OCI-LY7 (cell line): ENCODE data around the gene PRKCA. TPM values are rescaled to one million over a fixed set of nuclear protein-coding genes. Genes with fewer than 3 reads are reported as not detected.

Source experiments
- BruUV-seq: library from RNA; stranded (reverse); fragments of 400-500 nt; replicated peaks from 2 replicates; lab custom pipeline; 2021; lab: Mats Ljungman, UMichigan
- CTCF ChIA-PET: fragments of 300-600 bp; sonication (Branson Sonifier 250); formaldehyde crosslinking; loops from one replicate; lab custom pipeline; 2022; ENCODE audit warnings: antibody characterized with exemption; ENCODE audit not compliant: unreplicated experiment; lab: Charles Lee
- POLR2A ChIA-PET: fragments of 300-600 bp; sonication (Branson Sonifier 250); formaldehyde crosslinking; loops from one replicate; lab custom pipeline; 2022; ENCODE audit warnings: antibody characterized with exemption; lab: Charles Lee
- DNase-seq: peaks from one replicate; pipeline ENCODE4 v3.0.0-alpha.2; 2015; ENCODE audit warnings: low spot score
- H2AFZ ChIP-seq: fragments of 200-600 bp; sonication (generic), shearing (Covaris generic); 2 replicates; pipeline ENCODE4 v1.6.1; 2014; ENCODE audit warnings: mild to moderate bottlenecking, antibody characterized with exemption, low read length, moderate library complexity
- H3K27ac ChIP-seq: fragments of 200-600 bp; sonication (generic); 2 replicates; pipeline ENCODE4 v1.5.1; 2014; ENCODE audit warnings: mixed run types, low read depth, mild to moderate bottlenecking, moderate library complexity, low read length, inconsistent platforms; ENCODE audit not compliant: poor library complexity, severe bottlenecking
- H3K36me3 ChIP-seq: fragments of 200-600 bp; sonication (generic); 2 replicates; pipeline ENCODE4 v1.6.1; 2014; ENCODE audit warnings: mild to moderate bottlenecking, antibody characterized with exemption, low read length, moderate library complexity, mixed read lengths; ENCODE audit not compliant: insufficient read depth
- H3K4me1 ChIP-seq: fragments of 200-600 bp; sonication (generic); 2 replicates; pipeline ENCODE4 v1.5.1; 2014; ENCODE audit warnings: mild to moderate bottlenecking, low read length; ENCODE audit not compliant: insufficient read depth, poor library complexity, severe bottlenecking
- H3K4me2 ChIP-seq: fragments of 200-600 bp; sonication (generic); 2 replicates; pipeline ENCODE4 v1.6.1; 2014; ENCODE audit warnings: mild to moderate bottlenecking, low read length
- H3K4me3 ChIP-seq: fragments of 200-600 bp; sonication (generic); 2 replicates; pipeline ENCODE4 v1.5.1; 2014; ENCODE audit warnings: mild to moderate bottlenecking, low read depth, low read length; ENCODE audit not compliant: poor library complexity, severe bottlenecking
- H3K79me2 ChIP-seq: fragments of 200-600 bp; sonication (generic); 2 replicates; pipeline ENCODE4 v1.6.1; 2016; ENCODE audit warnings: low read depth, mild to moderate bottlenecking, low read length, moderate library complexity, mixed read lengths; ENCODE audit not compliant: insufficient read depth
- H3K9me2 ChIP-seq: fragments of 200-600 bp; sonication (generic); 2 replicates; pipeline ENCODE4 v1.6.1; 2016; ENCODE audit warnings: mild to moderate bottlenecking, low read length, mixed read lengths; ENCODE audit not compliant: insufficient read depth
- H3K9me3 ChIP-seq: fragments of 200-600 bp; sonication (generic); 2 replicates; pipeline ENCODE4 v1.6.1; 2014; ENCODE audit warnings: mild to moderate bottlenecking, mixed run types, low read length, mixed read lengths
- H4K20me1 ChIP-seq: fragments of 200-600 bp; sonication (generic); 2 replicates; pipeline ENCODE4 v1.6.1; 2014; ENCODE audit warnings: mild to moderate bottlenecking, antibody characterized with exemption, low read length, moderate library complexity, mixed read lengths; ENCODE audit not compliant: insufficient read depth
- EZH2phosphoT487 ChIP-seq: fragments of 200-600 bp; sonication (generic); IDR thresholded peaks from 2 replicates; pipeline ENCODE4 v1.6.1; 2018; ENCODE audit warnings: low read depth, borderline replicate concordance, mild to moderate bottlenecking, mixed run types, antibody characterized with exemption, low read length, moderate library complexity, mixed read lengths
- intact Hi-C: fragments of 100-400 bp; cut with micrococcal nuclease; formaldehyde crosslinking; loops from one replicate; pipeline ENCODE4 v1.10.0; 2022; ENCODE audit not compliant: unreplicated experiment
- total RNA-seq, 2 experiments: library from RNA; depleted of rRNA in 1 of 2; stranded (reverse); fragments of >200 nt in 1 of 2; shearing (Covaris generic) in 1 of 2; gene quantifications; 2 replicates each; pipeline ENCODE4 v1.2.3, GENCODE V29; 2014 to 2022
- TF ChIP-seq, protein P1 (sequence below): fragments of 200-600 bp; sonication (generic); conservative IDR thresholded peaks from 2 replicates; pipeline ENCODE4 v1.5.1; 2014; ENCODE audit warnings: mild to moderate bottlenecking, antibody characterized with exemption, low read length, moderate library complexity, mixed read lengths

Gene PRKCA
- total RNA-seq, 2 experiments from 2014 or later: 6.6 to 32.1 TPM

DNA sequence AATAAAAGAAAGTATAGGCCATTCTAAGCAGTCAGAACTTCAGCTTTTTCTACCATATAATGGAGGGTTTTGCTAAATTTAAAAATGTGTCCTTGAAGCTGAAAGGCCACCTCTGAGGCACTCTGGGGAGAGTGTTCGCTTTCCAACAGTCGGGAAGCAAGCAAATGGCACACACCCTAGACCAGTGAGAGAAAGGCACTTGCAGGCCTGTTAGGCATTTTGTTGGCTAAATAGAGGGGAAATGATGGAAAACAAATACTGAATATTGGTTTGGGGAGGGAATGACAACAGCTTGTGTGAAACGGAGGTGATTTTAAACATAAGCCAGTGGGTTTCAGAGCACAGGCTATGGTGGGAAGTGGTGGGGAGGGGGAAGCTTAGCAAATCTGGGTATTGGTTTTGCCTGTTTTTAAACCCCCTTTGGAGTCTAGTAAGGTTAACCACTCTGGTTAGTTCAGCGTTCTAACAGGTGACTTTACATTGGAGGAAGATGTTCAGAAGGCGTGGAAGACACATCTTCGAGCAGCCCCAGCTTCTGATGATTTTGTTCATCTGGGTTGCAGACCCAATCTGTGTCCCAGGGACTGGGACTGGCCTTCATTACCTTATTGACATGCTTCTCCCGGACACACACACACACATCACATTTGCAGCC, 90.5 kb downstream of the PRKCA start:
- H3K9me2 ChIP-seq: no peaks in the 10 kb centered on the region
- ChIA-PET CTCF (interaction anchor here (1.2 kb wide), 1 partner anchor 11 kb away, joined by 3 read pairs; no protein-coding TSS in a partner anchor), POLR2A (interaction anchor here (0.9 to 1.1 kb wide), 2 partner anchors 21 to 23 kb away, joined by 3 to 6 read pairs; no protein-coding TSS in a partner anchor)
- H3K4me1 ChIP-seq: no peaks in the 10 kb centered on the region
- no peak overlapping the region for H3K4me2 ChIP-seq
- no peak overlapping the region for H3K4me3 ChIP-seq
- H3K27ac ChIP-seq: no peak overlapping the region
- no peaks in the 10 kb centered on the region for H3K9me3 ChIP-seq
- TF ChIP-seq EZH2phosphoT487: no peak
- TF ChIP-seq, protein P1, sequence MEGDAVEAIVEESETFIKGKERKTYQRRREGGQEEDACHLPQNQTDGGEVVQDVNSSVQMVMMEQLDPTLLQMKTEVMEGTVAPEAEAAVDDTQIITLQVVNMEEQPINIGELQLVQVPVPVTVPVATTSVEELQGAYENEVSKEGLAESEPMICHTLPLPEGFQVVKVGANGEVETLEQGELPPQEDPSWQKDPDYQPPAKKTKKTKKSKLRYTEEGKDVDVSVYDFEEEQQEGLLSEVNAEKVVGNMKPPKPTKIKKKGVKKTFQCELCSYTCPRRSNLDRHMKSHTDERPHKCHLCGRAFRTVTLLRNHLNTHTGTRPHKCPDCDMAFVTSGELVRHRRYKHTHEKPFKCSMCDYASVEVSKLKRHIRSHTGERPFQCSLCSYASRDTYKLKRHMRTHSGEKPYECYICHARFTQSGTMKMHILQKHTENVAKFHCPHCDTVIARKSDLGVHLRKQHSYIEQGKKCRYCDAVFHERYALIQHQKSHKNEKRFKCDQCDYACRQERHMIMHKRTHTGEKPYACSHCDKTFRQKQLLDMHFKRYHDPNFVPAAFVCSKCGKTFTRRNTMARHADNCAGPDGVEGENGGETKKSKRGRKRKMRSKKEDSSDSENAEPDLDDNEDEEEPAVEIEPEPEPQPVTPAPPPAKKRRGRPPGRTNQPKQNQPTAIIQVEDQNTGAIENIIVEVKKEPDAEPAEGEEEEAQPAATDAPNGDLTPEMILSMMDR: no peak
- no peak for DNase-seq
- BruUV-seq: no TSS peak
- H2AFZ ChIP-seq: no peak overlapping the region
- intact Hi-C loops: no loop called here
- H3K36me3 ChIP-seq: no peaks in the 10 kb centered on the region
- H4K20me1 ChIP-seq: no peaks in the 10 kb centered on the region
- no peaks in the 10 kb centered on the region for H3K79me2 ChIP-seq

DNA sequence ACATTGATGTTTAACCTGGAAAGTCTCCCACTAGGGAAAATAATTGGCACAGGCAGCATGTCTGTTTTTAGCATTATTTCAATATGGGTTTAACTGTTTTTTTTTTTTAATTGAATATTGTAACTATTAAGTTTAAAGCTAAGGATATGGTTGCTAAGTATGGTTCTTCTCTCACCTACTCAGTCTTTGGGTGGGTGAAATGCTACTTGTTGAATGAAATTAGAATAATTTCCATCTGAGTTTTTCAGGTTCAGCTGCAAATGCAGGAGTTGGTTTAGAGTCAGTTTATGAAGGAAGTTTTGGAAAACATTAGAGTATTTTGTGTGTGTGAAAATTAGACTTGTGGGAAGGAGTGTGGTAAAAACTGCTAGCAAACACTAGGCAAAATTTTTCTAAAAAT, 93.5 kb downstream of the PRKCA start:
- Histone ChIP-seq H3K4me1 (no peaks in the 10 kb centered on the region), H4K20me1 (no peaks in the 10 kb centered on the region), H3K9me3 (no peaks in the 10 kb centered on the region), H3K79me2 (no peaks in the 10 kb centered on the region), H3K36me3 (no peaks in the 10 kb centered on the region), H2AFZ (no peak overlapping the region), H3K4me3 (no peak overlapping the region), H3K27ac (no peak overlapping the region), H3K9me2 (no peaks in the 10 kb centered on the region), H3K4me2 (no peak overlapping the region)
- ChIA-PET CTCF (no interaction called here), POLR2A (no interaction called here)
- no TSS peak for BruUV-seq
- intact Hi-C loops: no loop called here
- no peak for DNase-seq
- TF ChIP-seq, protein P1: no peak
- TF ChIP-seq EZH2phosphoT487: no peak

DNA sequence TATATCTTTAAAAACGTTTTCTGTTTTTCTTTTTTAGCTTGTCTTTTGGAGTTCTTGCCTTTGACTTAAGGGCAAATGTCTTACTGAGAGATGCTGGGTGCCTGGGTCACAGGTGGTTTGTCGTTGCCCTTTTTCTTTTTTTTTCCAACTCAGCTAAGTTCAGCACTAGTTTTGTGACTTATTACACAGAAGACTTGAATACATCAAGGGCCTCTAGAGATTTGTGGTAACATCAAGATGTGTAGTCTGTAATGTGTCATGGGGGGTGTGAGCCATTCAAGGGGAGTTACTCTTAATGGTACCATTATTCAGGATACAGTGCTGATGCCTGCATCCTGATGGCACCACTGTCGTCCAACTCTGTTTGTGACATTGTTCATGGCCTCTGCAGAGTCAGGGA, 95.1 kb downstream of the PRKCA start:
- no peaks in the 10 kb centered on the region for H4K20me1 ChIP-seq
- no peaks in the 10 kb centered on the region for H3K9me3 ChIP-seq
- BruUV-seq: no TSS peak
- H3K79me2 ChIP-seq: no peaks in the 10 kb centered on the region
- no peaks in the 10 kb centered on the region for H3K9me2 ChIP-seq
- ChIA-PET CTCF (no interaction called here), POLR2A (interaction anchor here (0.6 to 0.8 kb wide), 3 partner anchors 18 to 69 kb away, joined by 3 to 4 read pairs (median 3); no protein-coding TSS in a partner anchor)
- DNase-seq: no peak
- intact Hi-C loops: no loop called here
- H3K4me3 ChIP-seq: no peak overlapping the region
- H3K27ac ChIP-seq: no peak overlapping the region
- H3K36me3 ChIP-seq: no peaks in the 10 kb centered on the region
- TF ChIP-seq, protein P1: no peak
- no peak for TF ChIP-seq EZH2phosphoT487
- no peaks in the 10 kb centered on the region for H3K4me1 ChIP-seq
- no peak overlapping the region for H2AFZ ChIP-seq
- H3K4me2 ChIP-seq: no peak overlapping the region
